Gastroesophageal sphincter (tissue), 4 donors: Measurements from ENCODE around the gene PRKACA. TPM values are rescaled to one million over a fixed set of nuclear protein-coding genes. Genes with fewer than 3 reads are reported as not detected.

ENCODE experiments used
- ATAC-seq: fragments of 150-250 bp; one replicate; pipeline ENCODE4 v1.9.1; 2016; ENCODE audit warnings: mild to moderate bottlenecking, moderate library complexity
- H3K27ac ChIP-seq, 4 donors: fragments of 200-600 bp; sonication (generic) in 3 of 4; 1 replicate in 3 of 4; 2 replicates in 1 of 4; pipeline ENCODE4 v1.5.1; 2016 to 2019
- H3K27me3 ChIP-seq: fragments of 200-600 bp; sonication (generic); one replicate; pipeline ENCODE4 v1.5.1; 2019
- H3K36me3 ChIP-seq, 2 donors: fragments of 200-600 bp; sonication (generic); one replicate each; pipeline ENCODE4 v1.5.1; 2019; ENCODE audit warnings: control low read depth in 1 of 2
- H3K4me1 ChIP-seq, 3 donors: fragments of 200-600 bp; sonication (generic); 1 replicate in 2 of 3; 2 replicates in 1 of 3; pipeline ENCODE4 v1.5.1; 2016 to 2019; ENCODE audit warnings: control low read depth in 2 of 3
- H3K4me3 ChIP-seq, 2 donors: fragments of 200-600 bp; sonication (generic); one replicate each; pipeline ENCODE4 v1.5.1; 2019; ENCODE audit warnings: mild to moderate bottlenecking in 1 of 2, moderate library complexity in 1 of 2
- H3K9me3 ChIP-seq, 3 donors: fragments of 200-600 bp; sonication (generic); one replicate each; pipeline ENCODE4 v1.5.1; 2017 to 2019; ENCODE audit warnings: control low read depth in 2 of 3
- EP300 ChIP-seq: sonication (generic); formaldehyde crosslinking; IDR thresholded peaks from one replicate; pipeline ENCODE4 v1.6.1; 2017; ENCODE audit warnings: antibody characterized with exemption, mild to moderate bottlenecking
- POLR2A ChIP-seq, 2 donors: fragments of 450-650 bp; IDR thresholded peaks; one replicate each; pipeline ENCODE4 v1.6.1; 2017; ENCODE audit warnings: antibody characterized with exemption in 2 of 2, mild to moderate bottlenecking in 2 of 2, moderate library complexity in 1 of 2
- POLR2AphosphoS5 ChIP-seq: sonication (generic); formaldehyde crosslinking; IDR thresholded peaks from one replicate; pipeline ENCODE4 v1.6.1; 2017; ENCODE audit warnings: antibody characterized with exemption
- WGBS, 2 donors: methylation state at CpG; one replicate each; pipeline ENCODE4 v1.1.5; 2018; ENCODE audit warnings: low coverage in 1 of 2; 5-methylcytosine and 5-hydroxymethylcytosine counted together
- total RNA-seq, 4 donors: library from RNA; depleted of rRNA; stranded (reverse); fragments of >200 nt; gene quantifications; one replicate each; pipeline ENCODE4 v1.1.0, GENCODE V29; 2016
- TF ChIP-seq, protein P1 (sequence below), 4 experiments: fragments of 200-600 bp in 2 of 4; fragments of 450-650 bp in 2 of 4; sonication (generic) in 1 of 4; IDR thresholded peaks; one replicate each; pipeline ENCODE4 v1.5.1; 2017 to 2019; ENCODE audit warnings: antibody characterized with exemption in 4 of 4, mild to moderate bottlenecking in 2 of 4, moderate library complexity in 2 of 4

The PRKACA gene
- total RNA-seq, 4 donors from 2014 or later: 62.3 to 138 (median 76.6) TPM

DNA sequence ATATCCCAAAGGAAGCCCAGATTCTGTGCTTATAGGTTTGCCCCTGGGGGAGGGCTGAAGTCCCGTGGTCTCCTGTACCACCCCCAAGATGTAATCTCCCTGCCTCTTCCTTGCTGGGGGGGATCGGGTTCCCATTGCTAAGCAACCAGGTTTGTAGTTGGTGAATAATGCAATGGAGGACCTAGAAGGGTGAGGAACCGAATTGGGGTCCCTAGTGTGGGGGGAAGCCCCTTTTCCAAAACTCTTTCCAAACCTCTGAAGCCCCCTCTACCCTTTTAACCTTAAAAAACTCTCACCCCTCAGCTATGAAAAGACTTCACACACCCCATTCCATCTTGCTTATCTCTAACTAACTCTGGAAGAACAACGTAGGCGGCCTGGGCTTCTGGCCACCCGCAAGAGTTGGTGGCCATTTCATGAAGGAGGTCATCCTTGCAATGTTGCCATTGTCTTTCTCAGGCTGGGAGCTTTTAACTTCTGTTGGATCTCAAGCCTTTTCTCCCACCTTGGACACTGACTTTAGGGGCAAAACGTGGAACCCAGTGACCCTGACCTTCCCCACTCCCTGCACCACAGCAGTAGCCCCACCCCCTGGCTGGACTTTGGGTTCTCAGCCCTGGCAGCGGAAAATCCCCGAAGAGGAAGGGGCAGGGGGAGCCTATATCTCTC, 56.3 kb downstream of the PRKACA start:
- no peaks in the 10 kb centered on the region for H3K9me3 ChIP-seq
- ATAC-seq: no peak
- no peak overlapping the region for H3K27ac ChIP-seq
- H3K36me3 ChIP-seq: no peaks in the 10 kb centered on the region
- TF ChIP-seq EP300: no peak
- whole genome bisulfite sequencing, 2 donors: 36 to 60% methylated on average over 4 to 7 of the region's 9 CpGs
- H3K4me3 ChIP-seq: no peak overlapping the region
- peaks cover 61% of the 10 kb centered on the region for H3K27me3 ChIP-seq
- H3K4me1 ChIP-seq: peaks cover 0 to 28% (median 10%) of the 10 kb centered on the region in 3 donors

DNA sequence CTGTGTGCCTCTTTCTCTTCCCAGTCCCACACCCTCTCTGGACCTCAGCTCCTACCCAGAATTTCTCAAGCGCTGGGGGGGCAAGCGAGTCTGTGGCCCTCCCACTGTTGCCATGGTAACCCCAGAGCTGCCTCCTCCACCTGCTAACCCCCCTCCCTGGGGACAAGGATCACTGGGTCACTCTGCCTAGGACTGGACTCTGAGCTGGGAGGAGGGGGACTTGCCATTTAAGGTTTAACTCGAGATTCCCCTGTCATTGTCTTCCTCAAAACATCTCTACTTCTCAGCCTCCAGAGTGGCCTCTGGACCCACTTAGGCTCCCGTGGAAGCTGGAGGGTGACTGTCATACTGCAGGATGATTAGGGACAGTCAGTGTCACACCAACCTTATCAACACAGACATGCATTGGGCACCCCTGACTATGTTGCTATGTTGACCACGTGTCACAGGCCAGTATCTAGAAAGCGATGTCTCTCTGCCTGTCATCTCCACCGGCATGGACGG, 57.9 kb downstream of the PRKACA start:
- no peak for ATAC-seq
- Histone ChIP-seq H3K4me3 (no peak overlapping the region), H3K4me1 (peaks cover 0 to 28% (median 10%) of the 10 kb centered on the region in 3 donors), H3K27ac (no peak overlapping the region), H3K36me3 (no peaks in the 10 kb centered on the region), H3K27me3 (peaks cover 61% of the 10 kb centered on the region), H3K9me3 (no peaks in the 10 kb centered on the region)
- TF ChIP-seq, protein P1, sequence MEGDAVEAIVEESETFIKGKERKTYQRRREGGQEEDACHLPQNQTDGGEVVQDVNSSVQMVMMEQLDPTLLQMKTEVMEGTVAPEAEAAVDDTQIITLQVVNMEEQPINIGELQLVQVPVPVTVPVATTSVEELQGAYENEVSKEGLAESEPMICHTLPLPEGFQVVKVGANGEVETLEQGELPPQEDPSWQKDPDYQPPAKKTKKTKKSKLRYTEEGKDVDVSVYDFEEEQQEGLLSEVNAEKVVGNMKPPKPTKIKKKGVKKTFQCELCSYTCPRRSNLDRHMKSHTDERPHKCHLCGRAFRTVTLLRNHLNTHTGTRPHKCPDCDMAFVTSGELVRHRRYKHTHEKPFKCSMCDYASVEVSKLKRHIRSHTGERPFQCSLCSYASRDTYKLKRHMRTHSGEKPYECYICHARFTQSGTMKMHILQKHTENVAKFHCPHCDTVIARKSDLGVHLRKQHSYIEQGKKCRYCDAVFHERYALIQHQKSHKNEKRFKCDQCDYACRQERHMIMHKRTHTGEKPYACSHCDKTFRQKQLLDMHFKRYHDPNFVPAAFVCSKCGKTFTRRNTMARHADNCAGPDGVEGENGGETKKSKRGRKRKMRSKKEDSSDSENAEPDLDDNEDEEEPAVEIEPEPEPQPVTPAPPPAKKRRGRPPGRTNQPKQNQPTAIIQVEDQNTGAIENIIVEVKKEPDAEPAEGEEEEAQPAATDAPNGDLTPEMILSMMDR (IDR thresholded peaks at IDR 0.05): no peak
- TF ChIP-seq EP300 (no peak), POLR2AphosphoS5 (no peak), POLR2A (IDR thresholded peaks at IDR 0.05) (no peak)
- 39% methylated on average over 3 of the region's 8 CpGs; no CpG with 5 or more reads in 1 of the 2 donors for WGBS, 2 donors

DNA sequence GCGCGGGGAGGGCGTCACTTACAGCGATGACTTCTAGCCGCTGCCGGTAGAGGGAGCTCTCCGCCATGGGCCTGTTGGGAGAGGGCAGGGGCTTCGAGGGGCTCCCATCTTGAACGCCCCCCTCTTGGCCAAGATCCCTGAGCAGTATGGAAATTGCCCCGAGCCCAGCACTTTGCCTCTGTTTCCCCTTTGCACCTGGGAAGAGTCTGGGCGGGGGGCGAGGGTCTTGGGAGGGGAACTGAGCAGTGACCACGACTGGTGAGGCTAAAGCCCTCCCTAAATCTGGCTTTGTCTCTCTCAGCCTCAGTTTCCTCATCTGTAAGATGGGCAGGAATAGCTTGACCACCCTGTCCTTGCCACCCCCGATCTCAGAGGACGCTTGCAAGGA, 58.5 kb downstream of the PRKACA start:
- 13 to 38% methylated on average over 2 to 7 of the region's 15 CpGs for WGBS, 2 donors
- peaks cover 61% of the 10 kb centered on the region for H3K27me3 ChIP-seq

DNA sequence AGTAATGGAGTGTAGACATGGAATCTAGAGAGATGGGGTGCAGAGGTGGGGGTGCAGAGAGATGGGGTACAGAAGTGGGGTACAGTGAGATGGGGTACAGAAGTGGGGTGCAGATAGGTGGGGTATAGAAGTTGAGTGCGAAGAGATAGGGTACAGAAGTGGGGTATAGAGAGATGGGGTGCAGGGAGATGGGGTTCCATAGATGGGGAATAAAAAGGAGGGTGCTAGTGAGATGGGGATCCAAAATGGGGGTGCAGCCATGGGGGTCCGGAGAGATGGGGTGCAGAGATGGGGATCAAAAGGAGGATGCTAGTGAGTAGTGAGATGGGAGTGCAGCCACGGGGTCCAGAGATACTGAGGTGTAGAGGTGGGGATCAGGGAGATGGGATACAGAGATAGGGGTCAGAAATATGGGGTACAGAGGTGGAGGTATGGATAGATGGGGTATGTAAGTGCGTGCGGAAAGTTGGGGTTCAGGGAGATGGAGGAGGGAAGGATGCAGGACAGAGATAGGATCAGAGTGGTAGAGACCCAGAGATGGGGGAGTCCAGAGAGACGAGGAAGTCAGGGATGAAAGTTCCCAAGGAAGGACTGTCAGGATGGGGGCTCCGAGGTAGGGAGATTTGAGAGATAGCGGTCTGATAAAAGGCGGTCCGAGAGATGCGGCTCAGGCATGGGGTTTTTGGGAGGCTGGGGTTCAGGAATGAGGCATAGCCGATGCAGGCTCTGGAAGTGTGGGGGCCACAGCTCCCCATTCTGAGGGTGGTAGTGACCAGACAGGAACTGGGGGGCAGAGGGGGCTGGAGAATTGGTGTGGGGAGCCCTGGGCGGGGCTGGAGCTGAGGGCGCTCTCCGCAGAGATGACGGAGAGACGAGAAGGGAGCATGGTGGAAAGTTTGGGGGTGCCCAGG, 59.1 kb downstream of the PRKACA start:
- 16 to 30% methylated on average over 13 to 17 of the region's 17 CpGs for WGBS, 2 donors
- H3K4me1 ChIP-seq: peaks cover 0 to 28% (median 10%) of the 10 kb centered on the region in 3 donors
- ATAC-seq: no peak
- peaks cover 0 to 1% (median 0%) of the 10 kb centered on the region in 3 donors for H3K9me3 ChIP-seq
- H3K27me3 ChIP-seq: peaks cover 61% of the 10 kb centered on the region
- no peaks in the 10 kb centered on the region for H3K36me3 ChIP-seq
- H3K27ac ChIP-seq: no peak overlapping the region
- H3K4me3 ChIP-seq: no peak overlapping the region
- TF ChIP-seq EP300 (no peak), POLR2AphosphoS5 (no peak), POLR2A (IDR thresholded peaks at IDR 0.05) (no peak)
- TF ChIP-seq, protein P1 (IDR thresholded peaks at IDR 0.05): no peak

More for the DNA sequence above, 58.5 kb downstream of the PRKACA start:
- no peak for ATAC-seq
- Histone ChIP-seq H3K9me3 (no peaks in the 10 kb centered on the region), H3K36me3 (no peaks in the 10 kb centered on the region), H3K4me1 (peaks cover 0 to 28% (median 10%) of the 10 kb centered on the region in 3 donors), H3K27ac (no peak overlapping the region), H3K4me3 (no peak overlapping the region)
- TF ChIP-seq EP300 (no peak), POLR2A (IDR thresholded peaks at IDR 0.05) (no peak)
- TF ChIP-seq, protein P1 (IDR thresholded peaks at IDR 0.05): peak in 3 of 4 experiments; percentile 23 to 63 (median 43)

DNA sequence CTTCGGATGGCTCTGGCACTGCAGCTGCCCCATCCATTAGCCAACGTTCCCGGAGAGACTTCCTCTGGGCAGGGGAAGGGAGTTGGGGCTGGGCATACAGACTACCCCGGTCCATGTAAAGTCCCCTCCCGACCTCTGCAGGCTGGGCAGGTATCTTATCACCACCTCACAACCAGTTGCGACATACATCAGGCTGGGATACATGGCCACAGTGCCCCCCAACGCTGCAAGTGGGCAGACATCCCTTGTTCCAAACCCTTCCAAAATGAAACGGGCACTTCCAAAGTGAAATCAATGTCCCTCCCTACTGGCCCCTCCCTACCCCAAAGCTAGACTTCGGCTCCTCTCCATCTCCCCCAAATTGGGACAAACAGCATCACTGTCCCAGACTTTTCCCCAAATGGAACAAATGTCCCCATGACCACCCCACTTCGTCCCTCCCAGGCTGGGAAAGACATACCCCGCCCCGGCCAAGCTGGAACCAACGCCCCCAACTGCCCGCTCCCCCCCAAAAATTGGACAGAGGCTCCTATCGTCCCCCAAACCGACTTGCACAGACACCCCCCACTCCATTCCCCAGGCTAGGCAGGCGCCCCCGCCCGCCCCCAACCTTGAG, 60.7 kb downstream of the PRKACA start:
- peak overlapping the region in 1 of 2 donors; percentile 50 for H3K4me3 ChIP-seq
- H3K4me1 ChIP-seq: peaks cover 0 to 28% (median 10%) of the 10 kb centered on the region in 3 donors
- peaks cover 0 to 4% of the 10 kb centered on the region in 2 donors for H3K36me3 ChIP-seq
- 33 to 40% methylated on average over 6 to 8 of the region's 19 CpGs for WGBS, 2 donors
- TF ChIP-seq EP300 (no peak), POLR2A (IDR thresholded peaks at IDR 0.05) (no peak), POLR2AphosphoS5 (no peak)
- TF ChIP-seq, protein P1 (IDR thresholded peaks at IDR 0.05): no peak
- peaks cover 0 to 9% (median 0%) of the 10 kb centered on the region in 3 donors for H3K9me3 ChIP-seq
- no peak for ATAC-seq
- no peak overlapping the region for H3K27ac ChIP-seq
- peaks cover 48% of the 10 kb centered on the region for H3K27me3 ChIP-seq
